GM21381 (cell line): ENCODE results near the gene PLPP2.

Experiments used
- ATAC-seq: cut with Tn5 transposase; IDR thresholded peaks from one replicate; pipeline ENCODE4 v1.9.1; 2021; ENCODE audit warnings: mild to moderate bottlenecking, moderate library complexity; ENCODE audit not compliant: unreplicated experiment

Gene PLPP2

DNA sequence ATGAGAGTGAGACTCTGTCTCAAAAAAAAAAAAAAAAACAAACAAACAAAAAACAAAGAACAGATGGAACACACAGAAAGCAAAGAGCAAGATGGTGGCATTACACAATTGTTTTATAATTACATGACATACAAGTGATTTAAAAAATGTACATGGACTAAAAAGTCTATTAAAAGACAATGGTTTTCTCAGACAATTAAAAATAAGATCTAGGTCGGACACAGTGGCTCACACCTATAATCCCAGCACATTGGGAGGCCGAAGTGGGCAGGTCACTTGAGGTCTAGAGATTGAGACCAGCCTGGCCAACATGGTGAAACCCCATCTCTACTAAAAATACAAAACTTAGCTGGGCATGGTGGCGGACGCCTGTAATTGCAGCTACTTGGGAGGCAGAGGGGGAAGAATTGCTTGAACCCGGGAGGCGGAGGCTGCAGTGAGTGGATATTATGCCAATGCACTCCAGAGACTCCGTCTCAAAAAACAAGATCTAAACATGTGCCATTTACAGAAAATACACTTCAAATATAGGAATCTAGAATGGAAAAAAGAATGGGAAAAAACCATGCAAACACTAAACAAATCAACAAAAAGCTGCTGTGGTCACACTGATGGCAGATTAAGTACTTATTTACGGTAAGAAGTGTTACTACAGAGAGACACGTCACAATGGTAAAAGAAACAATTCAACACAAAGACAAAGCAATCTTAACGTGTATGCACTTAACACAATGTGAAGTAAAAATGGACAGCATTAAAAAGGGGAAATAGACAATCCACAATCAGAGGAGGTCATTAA lies 26.7 kb upstream of the PLPP2 start:
- ATAC-seq = no peak

DNA sequence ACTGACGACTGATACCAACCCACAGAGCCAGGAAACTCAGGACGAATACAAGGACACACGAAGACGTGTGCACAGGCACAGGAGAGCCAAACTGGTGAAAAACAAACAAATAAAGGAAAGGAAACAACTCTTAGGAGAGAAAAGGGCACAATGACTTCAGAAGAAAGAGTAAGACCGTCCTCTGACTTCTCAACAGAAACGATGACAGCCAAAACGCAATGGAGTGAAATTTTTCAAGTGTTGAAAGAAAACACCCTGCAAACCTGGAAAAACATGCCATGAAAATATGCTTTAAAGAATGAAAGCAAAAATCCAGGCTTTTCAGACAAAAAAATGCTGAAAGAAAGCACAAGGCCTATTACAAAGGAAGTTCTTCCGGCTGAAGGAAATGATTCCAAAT lies 24.6 kb upstream of the PLPP2 start:
- ATAC-seq = no peak

DNA sequence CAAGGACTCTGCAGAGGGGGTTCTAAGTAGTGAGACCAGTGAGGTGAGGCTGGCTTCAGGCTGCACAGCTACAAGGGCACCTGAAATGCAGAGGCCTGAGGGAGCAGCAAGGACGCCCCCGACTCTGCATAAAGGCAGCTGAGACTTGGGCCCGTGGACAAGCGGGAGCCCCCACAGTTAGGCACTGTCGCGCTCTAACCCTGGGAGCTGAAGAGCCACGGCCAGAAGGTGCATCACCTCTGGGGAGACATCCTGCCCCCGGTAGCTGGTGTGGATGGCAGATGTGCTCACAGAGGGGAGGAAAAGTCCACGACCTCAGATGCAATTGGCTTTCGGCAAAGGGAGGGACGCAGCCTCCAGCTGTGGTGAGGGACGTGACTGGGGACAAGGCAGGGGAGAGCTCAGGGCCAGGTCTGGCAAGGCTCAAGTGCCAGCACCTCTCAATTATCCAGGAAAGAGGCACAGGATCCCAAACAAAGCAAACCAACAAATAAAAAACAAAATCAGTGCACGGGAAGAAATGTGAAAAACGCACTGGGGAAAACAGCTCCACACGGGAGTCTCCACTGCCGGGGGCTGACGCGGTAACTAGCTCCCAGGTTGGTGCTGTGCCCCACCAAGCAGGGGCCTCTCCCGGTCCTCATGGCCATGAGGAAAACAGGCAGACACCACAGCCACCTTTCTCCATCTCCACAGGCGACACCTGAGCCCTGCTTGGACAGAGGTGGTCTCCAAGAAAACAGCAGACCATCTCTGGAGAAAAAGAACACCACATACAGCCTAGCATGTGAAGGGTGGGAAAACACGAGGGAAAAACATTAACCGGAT lies 23.0 kb upstream of the PLPP2 start:
- no peak for ATAC-seq

DNA sequence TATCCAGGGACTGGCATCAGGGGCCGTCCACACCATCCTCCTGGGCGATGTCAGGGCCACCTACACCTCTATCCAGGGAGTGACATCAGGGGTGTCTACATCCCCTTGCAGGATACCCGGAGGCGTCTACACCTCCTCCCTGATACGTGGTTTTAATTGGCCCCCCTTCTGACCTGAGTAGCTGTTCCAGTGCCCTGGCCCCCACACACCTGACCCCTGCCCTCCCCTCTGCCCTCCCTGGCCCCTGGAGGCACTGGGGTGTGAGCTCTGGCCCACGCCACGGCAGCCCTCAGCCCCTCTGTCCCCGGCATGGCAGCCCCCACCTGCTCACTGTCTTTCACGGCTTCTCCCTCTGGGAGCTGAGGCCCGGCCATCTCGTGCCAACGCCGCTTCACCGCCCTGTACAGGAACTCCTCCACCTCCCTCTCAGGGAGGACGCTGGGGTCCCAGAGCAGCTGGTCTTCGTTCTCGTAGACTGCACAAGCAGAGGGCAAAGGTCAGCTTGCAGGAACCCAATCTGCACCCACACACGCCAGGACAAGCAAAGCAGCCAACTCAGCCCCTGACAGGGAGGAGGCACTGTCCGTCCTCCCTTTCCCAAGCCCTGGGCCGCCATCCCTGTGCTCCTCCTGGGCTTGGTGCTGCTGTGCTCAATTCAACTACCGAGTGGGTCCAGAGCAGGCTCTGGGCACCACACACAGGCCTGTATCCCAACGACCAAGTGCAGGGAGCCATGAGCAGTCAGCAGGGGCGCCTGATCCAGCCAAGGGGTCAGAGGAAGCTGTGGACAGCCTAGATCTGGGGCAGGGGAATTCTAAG lies 22.2 kb upstream of the PLPP2 start:
- ATAC-seq = no peak

DNA sequence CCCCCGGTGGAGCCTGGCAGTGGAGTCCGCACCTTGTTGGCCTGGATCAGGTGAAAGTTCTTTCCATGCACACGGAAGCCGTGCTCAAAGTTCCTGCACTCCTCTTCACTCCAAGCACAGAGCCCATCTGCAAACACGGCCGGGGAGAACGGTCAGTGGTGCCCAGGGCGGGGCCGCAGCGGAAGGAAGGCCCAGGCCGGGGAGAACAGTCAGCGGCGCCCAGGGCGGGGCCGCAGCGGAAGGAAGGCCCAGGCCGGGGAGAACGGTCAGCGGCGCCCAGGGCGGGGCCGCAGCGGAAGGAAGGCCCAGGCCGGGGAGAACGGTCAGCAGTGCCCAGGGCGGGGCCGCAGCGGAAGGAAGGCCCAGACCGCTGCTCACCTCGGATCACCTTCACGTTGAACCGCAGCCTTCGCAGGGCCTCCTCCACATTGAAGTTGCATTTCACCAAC lies 20.6 kb upstream of the PLPP2 start:
- no peak for ATAC-seq

DNA sequence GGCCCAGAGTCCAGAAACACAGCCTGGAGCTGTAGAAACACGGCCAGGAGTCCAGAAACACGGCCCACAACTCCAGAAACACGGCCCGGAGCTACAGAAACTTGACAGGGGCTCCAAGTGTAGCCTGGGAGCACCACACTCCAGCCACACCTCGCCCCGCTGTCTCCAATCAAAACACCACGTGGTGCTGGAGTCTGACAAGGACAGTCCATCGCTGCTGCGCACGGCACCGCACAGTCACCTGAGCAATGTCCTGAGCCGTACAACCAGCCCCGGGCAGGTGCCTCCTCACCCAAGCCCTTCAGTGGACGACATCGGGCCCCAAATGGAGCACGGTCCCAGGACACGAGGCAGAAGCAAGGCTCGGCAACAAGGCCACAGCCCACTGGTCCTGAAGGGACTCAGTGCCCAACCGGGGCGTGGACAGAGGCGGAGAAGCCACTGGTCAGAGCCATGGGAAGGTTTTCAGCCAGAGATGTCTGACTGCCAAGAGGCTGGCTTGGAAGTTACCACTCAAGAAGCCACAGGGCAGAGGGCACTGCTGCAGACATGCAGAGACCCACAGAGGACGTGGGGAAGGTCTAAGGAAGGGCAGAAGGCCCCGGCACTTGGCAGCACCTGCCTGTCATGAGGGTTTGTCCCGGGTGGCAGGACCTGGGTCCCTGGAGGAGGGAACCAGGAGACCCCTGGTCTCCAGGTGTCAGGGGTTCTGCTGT lies 19.7 kb upstream of the PLPP2 start:
- no peak for ATAC-seq

DNA sequence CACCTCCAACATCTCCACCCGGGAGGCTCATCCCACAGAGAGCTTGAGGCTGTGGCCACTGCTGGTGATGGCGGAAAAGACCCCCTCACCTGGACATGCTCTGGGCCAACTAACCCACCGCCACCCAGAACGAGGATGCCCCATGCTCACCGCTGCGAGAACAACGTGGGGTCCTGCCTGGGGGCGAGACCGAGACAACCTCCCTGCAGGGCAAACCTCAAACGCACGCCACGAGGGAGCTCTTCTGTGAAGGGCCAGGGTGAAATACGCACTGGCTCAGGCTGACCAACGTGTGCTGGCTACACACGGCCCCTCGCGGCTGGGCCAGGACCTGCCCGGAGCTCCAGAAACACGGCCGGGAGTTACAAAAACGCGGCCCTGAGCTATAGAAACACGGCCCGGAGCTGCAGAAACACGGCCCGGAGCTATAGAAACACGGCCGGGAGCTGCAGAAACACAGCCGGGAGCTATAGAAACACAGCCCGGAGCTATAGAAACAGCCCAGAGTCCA lies 19.0 kb upstream of the PLPP2 start:
- ATAC-seq = no peak

DNA sequence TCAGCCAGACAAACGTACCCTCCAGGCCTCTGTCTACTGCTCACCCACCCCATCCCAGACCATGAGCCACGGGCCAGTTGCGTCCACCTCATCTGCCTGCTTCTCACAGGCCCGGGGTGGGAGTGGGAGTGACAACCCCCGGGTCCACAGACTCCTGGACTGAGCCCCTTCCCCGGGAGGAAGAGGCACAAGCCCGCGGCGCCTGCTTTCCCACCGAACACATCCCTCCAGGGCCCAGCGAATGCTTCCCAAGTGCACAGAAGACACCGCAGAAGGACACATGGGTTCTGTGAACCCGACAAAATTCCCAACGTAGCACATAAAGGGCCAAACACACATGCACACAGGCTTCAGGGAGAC lies 18.0 kb upstream of the PLPP2 start:
- ATAC-seq = no peak

DNA sequence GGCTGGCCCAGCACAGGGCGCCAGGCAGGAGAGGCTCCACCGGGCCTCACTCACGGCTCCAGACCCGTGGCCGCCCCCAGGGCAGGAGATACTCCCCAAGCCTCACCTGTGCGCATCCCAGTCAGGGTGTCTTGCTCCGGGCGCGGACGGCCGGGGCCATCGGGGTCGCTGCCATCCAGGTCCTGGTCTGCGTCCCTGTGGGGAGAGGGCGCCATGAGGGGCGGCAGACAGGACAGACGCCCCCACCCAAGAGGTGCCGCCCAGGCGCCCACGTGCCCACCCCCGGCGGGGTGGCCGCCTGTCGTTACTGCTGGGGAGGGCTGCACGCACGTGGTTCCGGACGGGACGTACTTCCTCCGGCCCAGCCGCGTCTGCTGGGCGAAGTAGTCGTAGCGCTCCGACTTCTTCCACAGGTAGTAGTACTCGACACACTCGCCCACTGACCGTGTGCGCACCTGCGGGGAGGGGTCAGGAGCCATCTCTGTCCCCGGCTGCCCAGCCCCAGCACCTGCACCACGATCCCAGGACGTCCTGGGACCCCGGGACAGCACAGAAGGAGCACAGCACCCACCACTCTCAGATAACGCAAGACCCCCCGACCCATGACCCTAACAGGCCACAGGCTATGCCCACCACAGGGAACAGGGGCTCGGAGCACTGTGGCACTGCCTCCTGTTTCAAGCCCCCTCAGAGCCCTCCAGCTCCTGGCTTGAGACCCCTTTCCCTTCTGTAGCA lies 17.4 kb upstream of the PLPP2 start:
- ATAC-seq = no peak

DNA sequence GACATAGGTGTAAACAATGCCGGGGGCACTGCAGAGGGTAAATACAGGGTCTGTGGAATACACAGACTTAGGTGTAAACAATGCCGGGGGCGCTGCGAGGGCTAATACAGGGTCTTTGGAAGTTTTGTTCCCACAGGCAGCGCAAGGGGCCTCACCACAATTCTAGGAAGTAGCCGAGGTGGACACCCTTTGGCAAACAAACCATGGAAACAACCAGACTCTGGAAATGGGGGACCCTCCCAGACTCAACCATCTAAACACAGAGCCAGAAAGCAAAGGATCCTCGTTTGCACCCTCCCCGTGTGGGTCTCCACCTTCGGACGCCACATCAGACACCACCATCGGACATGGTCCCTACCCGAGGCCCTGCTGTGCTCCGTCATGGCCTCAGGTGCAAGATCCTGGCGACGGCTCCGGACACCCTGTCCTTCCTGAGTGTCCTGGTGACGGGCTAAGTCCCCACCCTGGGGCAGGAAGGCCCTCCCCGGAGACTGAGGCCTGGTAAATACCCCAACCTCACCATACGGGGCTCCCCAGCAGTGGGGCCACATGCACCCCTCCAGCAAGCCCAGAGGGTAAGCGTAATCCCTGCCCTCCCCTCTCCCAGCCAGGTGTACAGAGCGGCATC lies 16.7 kb upstream of the PLPP2 start:
- no peak for ATAC-seq

DNA sequence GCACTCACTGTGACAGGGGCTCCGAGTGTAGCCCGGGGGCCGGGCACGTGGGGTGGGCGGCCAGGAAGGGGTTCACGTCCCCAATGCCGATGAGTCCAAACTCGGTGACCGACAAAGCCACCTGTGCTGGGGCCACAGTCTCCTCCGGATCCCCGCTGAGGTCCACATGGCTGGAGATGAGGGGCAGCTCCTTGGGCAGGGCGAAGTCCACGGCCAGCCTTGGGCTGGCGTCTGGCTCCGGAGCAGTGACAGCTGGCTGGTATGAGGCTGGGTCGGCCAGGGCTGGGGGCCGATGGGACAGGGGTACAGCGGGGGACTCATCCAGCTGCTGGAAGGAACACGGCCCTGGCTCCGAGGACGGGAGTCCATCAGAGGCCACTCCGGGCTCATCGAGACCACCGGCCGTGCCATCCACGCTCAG lies 15.9 kb upstream of the PLPP2 start:
- no peak for ATAC-seq

DNA sequence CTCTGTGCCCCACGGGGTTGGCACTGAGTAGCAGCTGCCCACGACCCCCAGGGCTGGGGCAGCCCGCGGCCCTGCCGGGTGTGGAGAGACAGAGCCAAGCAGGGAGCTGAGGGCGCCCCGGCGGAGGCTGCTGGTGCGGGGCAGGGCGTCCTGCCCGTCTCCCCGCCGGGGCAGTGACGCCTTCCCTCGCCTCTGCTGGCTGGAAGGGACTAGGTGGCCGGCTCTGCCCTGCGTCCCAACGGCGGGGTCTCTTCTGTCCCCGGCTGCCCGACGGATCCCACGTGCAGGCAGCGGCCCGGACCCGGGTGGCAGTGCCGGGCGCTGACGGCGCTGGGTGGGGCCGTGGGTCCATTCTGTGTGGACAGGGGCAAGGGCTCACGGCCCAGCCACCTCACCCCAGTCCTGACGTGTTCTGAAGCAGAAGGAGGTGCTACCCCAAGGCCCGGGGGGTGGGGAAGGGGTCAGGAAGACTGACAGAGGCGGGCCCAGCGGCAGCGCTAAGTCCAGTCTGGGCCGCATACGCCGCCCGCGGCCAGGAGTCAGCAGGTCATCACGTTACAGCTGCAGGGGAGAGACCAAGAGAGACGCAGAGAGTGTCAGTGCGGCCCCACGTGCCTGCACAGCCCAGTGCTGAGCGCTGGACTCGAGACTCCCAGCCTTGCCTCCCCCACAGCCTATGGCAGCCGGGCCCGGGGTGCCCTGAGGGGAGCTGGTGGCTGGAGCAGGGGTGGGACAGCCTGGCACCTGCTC lies 15.1 kb upstream of the PLPP2 start:
- no peak for ATAC-seq

DNA sequence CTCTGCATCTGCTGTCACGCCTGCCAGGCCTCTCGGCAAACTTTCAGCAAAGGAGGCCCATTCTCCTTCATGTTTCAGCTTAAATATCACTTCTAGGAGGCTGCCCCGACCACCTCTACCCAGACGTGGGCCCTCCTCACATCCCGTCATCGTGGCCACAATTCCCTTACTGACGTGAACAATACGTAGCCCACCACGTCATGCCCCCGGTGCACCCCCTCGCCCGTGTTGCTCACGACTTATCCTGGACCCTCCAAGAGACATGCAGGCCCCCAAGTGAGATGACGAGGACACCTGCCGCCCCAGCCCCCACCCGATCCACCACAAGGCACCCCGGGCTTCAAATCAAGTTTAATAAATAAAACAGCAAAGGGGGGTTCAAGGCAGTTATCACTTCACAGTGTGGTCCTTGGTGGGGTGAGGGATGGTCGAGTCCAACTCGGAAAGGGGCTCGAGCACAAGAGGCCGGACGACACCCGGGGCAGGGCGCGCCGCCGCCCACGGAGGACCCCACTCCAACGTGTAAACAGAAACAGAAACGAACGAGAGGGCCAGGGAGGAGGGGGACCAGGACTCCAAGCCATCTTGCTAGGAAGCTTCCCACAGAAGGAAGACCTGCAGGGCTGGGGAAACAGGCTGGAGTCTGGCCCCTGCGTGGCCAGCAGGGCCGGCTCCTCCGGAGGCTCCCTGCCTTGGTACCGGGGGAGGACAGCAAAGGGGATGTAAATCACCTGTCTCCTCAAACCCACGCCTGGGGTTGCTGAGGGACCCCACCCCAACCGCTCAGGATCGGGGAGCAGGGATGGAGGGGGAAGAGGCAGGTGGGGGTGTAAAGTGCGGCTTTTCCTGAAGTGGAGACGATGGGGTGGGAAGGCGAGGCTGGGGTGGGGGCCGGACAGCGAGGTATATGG lies 14.3 kb upstream of the PLPP2 start:
- ATAC-seq = no peak

DNA sequence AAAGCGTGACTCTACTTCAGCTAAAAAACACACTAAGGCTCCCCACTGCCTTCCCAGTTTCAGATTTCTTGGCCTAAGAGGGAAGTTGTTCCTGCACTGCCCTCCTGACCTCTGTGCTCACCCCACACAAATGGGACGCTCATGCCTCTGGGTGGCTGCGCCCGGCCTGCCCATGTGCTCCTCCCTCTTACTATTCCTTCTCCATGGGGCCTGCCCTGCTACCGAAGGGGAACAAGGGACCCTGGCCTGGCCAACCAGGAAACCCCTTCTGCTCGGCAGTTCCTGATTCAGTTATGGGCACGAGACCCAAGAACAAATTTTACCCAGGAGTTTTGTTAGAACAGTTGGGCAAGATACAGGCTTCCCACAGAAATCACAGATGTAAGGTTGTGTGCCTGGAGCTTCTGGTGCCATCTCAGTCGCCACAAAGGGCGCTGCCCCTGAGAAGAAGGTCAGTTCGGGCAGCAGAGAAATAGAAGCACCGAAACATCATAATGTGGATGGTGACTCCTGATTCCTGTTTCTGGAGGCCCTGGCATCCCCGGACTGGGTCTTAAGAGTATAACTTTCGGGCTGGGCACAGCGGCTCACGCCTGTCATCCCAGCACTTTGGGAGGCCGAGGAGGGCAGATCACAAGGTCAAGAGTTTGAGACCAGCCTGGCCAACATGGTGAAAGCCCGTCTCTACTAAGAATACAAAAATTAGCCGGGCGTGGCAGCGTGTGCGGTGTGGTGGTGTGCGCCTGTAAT lies 5.4 kb upstream of the PLPP2 start:
- no peak for ATAC-seq

DNA sequence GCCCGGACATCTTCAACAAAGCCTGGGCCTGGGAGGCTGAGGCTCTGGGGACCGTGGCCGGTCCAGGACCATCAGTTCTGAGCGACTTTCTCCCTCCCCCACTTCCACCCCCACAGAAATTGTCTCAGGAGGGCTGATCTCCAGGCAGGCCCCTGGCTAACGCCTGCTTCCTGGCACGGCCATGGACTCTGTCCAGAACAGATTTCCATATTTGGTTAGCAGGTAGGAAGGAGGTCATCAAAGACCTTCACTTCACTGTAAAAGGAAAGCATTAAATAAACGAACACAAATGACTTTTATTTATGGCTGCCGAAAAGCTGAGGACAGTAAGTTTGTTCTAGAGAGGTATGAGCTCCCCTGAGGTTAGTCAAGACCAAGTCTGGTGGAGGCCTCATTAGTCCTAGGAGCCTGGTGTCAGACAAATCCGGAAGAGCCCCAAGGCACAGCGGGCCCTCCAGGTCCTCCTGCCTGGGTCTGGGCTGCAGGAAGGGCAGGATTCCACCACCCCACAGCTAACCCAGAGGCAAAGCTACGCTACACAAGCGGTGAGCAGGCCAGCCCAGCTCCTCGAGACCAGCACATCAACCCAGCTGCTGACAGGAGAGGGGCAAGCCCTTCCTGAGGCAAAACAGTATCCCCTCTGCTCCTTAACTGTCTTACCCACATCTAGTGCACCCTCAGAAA lies 4.6 kb upstream of the PLPP2 start:
- no peak for ATAC-seq

DNA sequence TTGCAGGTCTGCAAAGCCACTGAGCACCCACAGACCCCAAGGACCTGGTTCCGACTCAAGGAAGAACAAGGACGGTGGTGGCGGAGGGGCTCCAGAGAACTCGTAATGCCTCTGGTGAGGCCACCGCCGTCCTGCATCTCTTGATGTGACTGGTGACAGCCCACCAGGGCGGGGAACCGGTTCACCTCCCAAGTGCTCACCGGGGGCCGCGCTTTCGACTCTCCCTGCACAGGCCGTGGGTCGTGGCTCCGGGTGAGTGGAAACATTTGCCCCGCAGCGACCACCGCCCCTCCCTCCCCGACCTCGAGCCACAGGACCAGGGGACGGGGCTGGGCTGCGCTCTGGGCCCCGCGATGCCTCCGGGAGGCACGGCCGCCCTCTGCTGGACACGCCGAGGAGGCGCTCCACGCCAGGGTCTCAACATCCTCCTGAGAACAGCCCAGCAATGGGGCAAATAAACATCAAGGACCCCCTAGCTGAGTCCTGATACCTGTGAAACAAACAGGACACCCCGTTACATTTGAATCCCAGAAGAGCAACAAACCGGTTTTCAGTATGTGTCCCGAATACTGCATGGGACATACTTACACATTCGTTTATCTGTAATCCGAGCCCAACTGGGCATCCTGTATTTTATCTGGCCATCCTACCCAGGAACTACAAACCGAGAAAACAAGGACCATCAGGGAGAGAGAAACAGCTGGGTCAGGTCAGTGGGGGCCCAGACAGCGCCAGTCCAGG lies 3.9 kb upstream of the PLPP2 start:
- ATAC-seq = no peak
